KOPT-K1 (cell line): ENCODE data around the gene PITPNM2.

Experiments used
- H3K27ac ChIP-seq: fragments of 200-600 bp; sonication (generic); 2 replicates; pipeline ENCODE4 v1.5.1; 2016; ENCODE audit warnings: antibody characterized with exemption, mild to moderate bottlenecking, low read depth, low read length; ENCODE audit not compliant: poor library complexity, severe bottlenecking
- H3K36me3 ChIP-seq: fragments of 200-600 bp; sonication (generic); 2 replicates; pipeline ENCODE4 v1.5.1; 2017; ENCODE audit warnings: antibody characterized with exemption, mild to moderate bottlenecking, low read length, moderate library complexity; ENCODE audit not compliant: insufficient read depth
- H3K9me3 ChIP-seq: fragments of 200-600 bp; sonication (generic); 2 replicates; pipeline ENCODE4 v1.5.1; 2017; ENCODE audit warnings: antibody characterized with exemption, low read length, mild to moderate bottlenecking; ENCODE audit not compliant: insufficient read depth, poor library complexity, severe bottlenecking

Gene PITPNM2

GRCh38 chr12:123150275-123150743 lies 581 bp downstream of the PITPNM2 start:
- Histone ChIP-seq H3K36me3 (peaks cover 35% of the 10 kb centered on the region), H3K27ac (peak overlapping the region; percentile 89), H3K9me3 (no peaks in the 10 kb centered on the region)

GRCh38 chr12:123149501-123150274 lies 1.2 kb downstream of the PITPNM2 start:
- Histone ChIP-seq H3K36me3 (peaks cover 37% of the 10 kb centered on the region), H3K27ac (peak overlapping the region; percentile 89), H3K9me3 (no peaks in the 10 kb centered on the region)

- Histone ChIP-seq H3K36me3 (peaks cover 31% of the 10 kb centered on the region), H3K27ac (peak overlapping the region; percentile 89), H3K9me3 (no peaks in the 10 kb centered on the region)
Observed at GRCh38 chr12:123149088-123149487, 1.8 kb downstream of the PITPNM2 start.

GRCh38 chr12:123148655-123149054 lies 2.2 kb downstream of the PITPNM2 start:
- Histone ChIP-seq H3K9me3 (no peaks in the 10 kb centered on the region), H3K27ac (peak overlapping the region; percentile 89), H3K36me3 (peaks cover 27% of the 10 kb centered on the region)

- H3K27ac ChIP-seq: peak overlapping the region; percentile 89
Observed at GRCh38 chr12:123148223-123148622, 2.7 kb downstream of the PITPNM2 start.

GRCh38 chr12:123145211-123145610 lies 5.7 kb downstream of the PITPNM2 start:
- H3K27ac ChIP-seq: peak overlapping the region; percentile 9
- H3K9me3 ChIP-seq: no peaks in the 10 kb centered on the region
- peaks cover 22% of the 10 kb centered on the region for H3K36me3 ChIP-seq

More at GRCh38 chr12:123148223-123148622, 2.7 kb downstream of the PITPNM2 start:
- H3K36me3 ChIP-seq: peaks cover 22% of the 10 kb centered on the region
- H3K9me3 ChIP-seq: no peaks in the 10 kb centered on the region

- Histone ChIP-seq H3K9me3 (no peaks in the 10 kb centered on the region), H3K36me3 (peaks cover 22% of the 10 kb centered on the region), H3K27ac (peak overlapping the region; percentile 80)
Observed at GRCh38 chr12:123143736-123144461, 7.0 kb downstream of the PITPNM2 start.

GRCh38 chr12:123142921-123143735 lies 7.8 kb downstream of the PITPNM2 start:
- Histone ChIP-seq H3K9me3 (no peaks in the 10 kb centered on the region), H3K27ac (peak overlapping the region; percentile 80), H3K36me3 (peaks cover 15% of the 10 kb centered on the region)

GRCh38 chr12:123142518-123142840 lies 8.4 kb downstream of the PITPNM2 start:
- H3K27ac ChIP-seq: peak overlapping the region; percentile 80
- H3K9me3 ChIP-seq: no peaks in the 10 kb centered on the region

GRCh38 chr12:123141615-123142517 lies 9.0 kb downstream of the PITPNM2 start:
- Histone ChIP-seq H3K27ac (peak overlapping the region; percentile 80), H3K36me3 (peaks cover 26% of the 10 kb centered on the region), H3K9me3 (no peaks in the 10 kb centered on the region)

More at GRCh38 chr12:123142518-123142840, 8.4 kb downstream of the PITPNM2 start:
- H3K36me3 ChIP-seq: peaks cover 20% of the 10 kb centered on the region

GRCh38 chr12:123140676-123141614 lies 9.9 kb downstream of the PITPNM2 start:
- H3K27ac ChIP-seq: peak overlapping the region; percentile 80
- H3K36me3 ChIP-seq: peaks cover 25% of the 10 kb centered on the region
- no peaks in the 10 kb centered on the region for H3K9me3 ChIP-seq

- Histone ChIP-seq H3K36me3 (peaks cover 17% of the 10 kb centered on the region), H3K9me3 (no peaks in the 10 kb centered on the region), H3K27ac (peak overlapping the region; percentile 80)
Observed at GRCh38 chr12:123139926-123140675, 10.8 kb downstream of the PITPNM2 start.

- peaks cover 13% of the 10 kb centered on the region for H3K36me3 ChIP-seq
- H3K9me3 ChIP-seq: no peaks in the 10 kb centered on the region
- H3K27ac ChIP-seq: peak overlapping the region; percentile 99
Observed at GRCh38 chr12:123135688-123136087, 15.2 kb downstream of the PITPNM2 start.
